HCT116 (cell line): ENCODE measurements around the gene LPAR3. TPM values are rescaled to one million over a fixed set of nuclear protein-coding genes. Genes with fewer than 3 reads are reported as not detected.

Experiments
- ATAC-seq: fragments of 200-7000 bp; cut with Tn5 transposase; 2 replicates; pipeline ENCODE4 v1.9.1; 2020; ENCODE audit warnings: mild to moderate bottlenecking, moderate library complexity
- BruUV-seq: library from RNA; stranded (reverse); fragments of 400-500 nt; replicated peaks from 2 replicates; lab custom pipeline; 2021; lab: Mats Ljungman, UMichigan
- CTCF ChIA-PET: fragments of 300-600 bp; sonication (Branson Sonifier 250); formaldehyde crosslinking; loops from one replicate; lab custom pipeline; 2021; ENCODE audit warnings: antibody characterized with exemption; lab: Charles Lee
- POLR2A ChIA-PET: fragments of 300-600, 350-600 bp; sonication (Branson Sonifier 250); formaldehyde crosslinking; loops from one replicate; lab custom pipeline; 2021; ENCODE audit warnings: antibody characterized with exemption; lab: Charles Lee
- RAD21 ChIA-PET, 2 experiments: fragments of 300-600 bp; sonication (Branson Sonifier 250); formaldehyde crosslinking; loops; one replicate each; lab custom pipeline; 2023; ENCODE audit warnings: low total read pairs in 2 of 2; ENCODE audit not compliant: uncharacterized antibody in 2 of 2, unreplicated experiment in 2 of 2, low non-redundant PET in 1 of 2; lab: Charles Lee
- DNase-seq: peaks from one replicate; pipeline ENCODE4 v3.0.0-alpha.2; 2010; ENCODE audit warnings: low read depth, low spot score
- H2AFZ ChIP-seq: fragments of 200-600 bp; shearing (Covaris generic), sonication (generic); 2 replicates; pipeline ENCODE4 v1.6.1; 2017; ENCODE audit warnings: low read depth, mixed run types, mixed read lengths, antibody characterized with exemption, low read length; ENCODE audit not compliant: poor library complexity, severe bottlenecking
- H3K27ac ChIP-seq: 2 replicates; pipeline ENCODE4 v1.5.1; 2012; ENCODE audit warnings: low read depth, low read length
- H3K27me3 ChIP-seq: fragments of 200-600 bp; sonication (generic); 2 replicates; pipeline ENCODE4 v1.6.1; 2016; ENCODE audit warnings: mixed run types, low read length, mixed read lengths; ENCODE audit not compliant: insufficient read depth
- H3K36me3 ChIP-seq, 2 experiments: fragments of 200-500 bp in 1 of 2; fragments of 200-600 bp in 1 of 2; sonication (Bioruptor generic) in 1 of 2; sonication (generic) in 1 of 2; 2 replicates each; pipeline versions ENCODE4 v1.5.1 to v1.6.1; 2014 to 2016; ENCODE audit warnings: low read length in 2 of 2, inconsistent platforms in 1 of 2, mixed read lengths in 1 of 2, mixed run types in 1 of 2; ENCODE audit not compliant: insufficient read depth in 2 of 2, control insufficient read depth in 1 of 2
- H3K4me1 ChIP-seq, 2 experiments: fragments of 200-600 bp in 1 of 2; sonication (generic) in 1 of 2; 2 replicates each; pipeline versions ENCODE4 v1.5.1 to v1.6.1; 2012 to 2017; ENCODE audit warnings: low read length in 2 of 2, inconsistent platforms in 1 of 2, mild to moderate bottlenecking in 1 of 2, mixed read lengths in 1 of 2, mixed run types in 1 of 2, moderate library complexity in 1 of 2; ENCODE audit not compliant: insufficient read depth in 2 of 2, control insufficient read depth in 1 of 2
- H3K4me2 ChIP-seq: fragments of 200-600 bp; sonication (generic); 2 replicates; pipeline ENCODE4 v1.6.1; 2017; ENCODE audit warnings: mixed run types, low read length, mixed read lengths
- H3K4me3 ChIP-seq, 2 experiments: fragments of 200-600 bp in 1 of 2; sonication (generic) in 1 of 2; replicated peaks in 1 of 2; 2 replicates each; pipeline ENCODE4 v1.5.1; 2011 to 2016; ENCODE audit warnings: low read length in 2 of 2, control low read depth in 1 of 2, low read depth in 1 of 2, mild to moderate bottlenecking in 1 of 2, mixed read lengths in 1 of 2, mixed run types in 1 of 2
- H3K79me2 ChIP-seq: fragments of 200-600 bp; sonication (generic); 2 replicates; pipeline ENCODE4 v1.6.1; 2017; ENCODE audit warnings: mild to moderate bottlenecking, mixed run types, low read length, moderate library complexity, mixed read lengths; ENCODE audit not compliant: insufficient read depth
- H3K9ac ChIP-seq: fragments of 200-600 bp; sonication (generic); 2 replicates; pipeline ENCODE4 v1.6.1; 2016; ENCODE audit warnings: low read length, mixed read lengths
- H3K9me2 ChIP-seq: fragments of 200-600 bp; sonication (generic), shearing (Covaris generic); 2 replicates; pipeline ENCODE4 v1.6.1; 2017; ENCODE audit warnings: mixed run types, mild to moderate bottlenecking, moderate library complexity; ENCODE audit not compliant: insufficient read depth
- H3K9me3 ChIP-seq, 2 experiments: fragments of 200-500 bp in 1 of 2; fragments of 200-600 bp in 1 of 2; sonication (Bioruptor generic) in 1 of 2; sonication (generic) in 1 of 2; 2 replicates each; pipeline ENCODE4 v1.6.1; 2014 to 2017; ENCODE audit warnings: low read length in 2 of 2, mixed read lengths in 2 of 2, inconsistent platforms in 1 of 2, low read depth in 1 of 2, mild to moderate bottlenecking in 1 of 2, mixed run types in 1 of 2, moderate library complexity in 1 of 2; ENCODE audit not compliant: control insufficient read depth in 1 of 2, insufficient read depth in 1 of 2
- H4K20me1 ChIP-seq: fragments of 200-600 bp; sonication (generic), shearing (Covaris generic); 2 replicates; pipeline ENCODE4 v1.6.1; 2017; ENCODE audit warnings: mixed run types, mild to moderate bottlenecking, moderate library complexity; ENCODE audit not compliant: insufficient read depth
- CBX3 ChIP-seq: IDR thresholded peaks from 2 replicates; pipeline ENCODE4 v1.6.1; 2012; ENCODE audit warnings: low read depth
- CEBPB ChIP-seq: IDR thresholded peaks from 2 replicates; pipeline ENCODE4 v1.6.1; 2012; ENCODE audit warnings: low read depth
- EGR1 ChIP-seq: IDR thresholded peaks from 2 replicates; pipeline ENCODE4 v1.6.1; 2012; ENCODE audit warnings: low read depth
- FOSL1 ChIP-seq: IDR thresholded peaks from 2 replicates; pipeline ENCODE4 v1.6.1; 2012; ENCODE audit warnings: low read depth
- JUND ChIP-seq: IDR thresholded peaks from 2 replicates; pipeline ENCODE4 v1.6.1; 2012
- POLR2AphosphoS5 ChIP-seq: IDR thresholded peaks from 2 replicates; pipeline ENCODE4 v1.6.1; 2011; ENCODE audit warnings: mild to moderate bottlenecking, low read depth, low read length, moderate library complexity
- RAD21 ChIP-seq: IDR thresholded peaks from 2 replicates; pipeline ENCODE4 v1.6.1; 2012; ENCODE audit warnings: low read depth, mild to moderate bottlenecking
- SIN3A ChIP-seq: IDR thresholded peaks from 2 replicates; pipeline ENCODE4 v1.6.1; 2012; ENCODE audit warnings: low read depth
- SP1 ChIP-seq: IDR thresholded peaks from 2 replicates; pipeline ENCODE4 v1.6.1; 2012; ENCODE audit warnings: low read depth
- YY1 ChIP-seq: IDR thresholded peaks from 2 replicates; pipeline ENCODE4 v1.6.1; 2011; ENCODE audit warnings: low read length, low read depth, moderate library complexity, mild to moderate bottlenecking; ENCODE audit not compliant: insufficient replicate concordance; ENCODE audit errors: extremely low read depth
- ZFX ChIP-seq: fragments of 450-650 bp; IDR thresholded peaks from 2 replicates; pipeline ENCODE4 v1.6.1; 2017
- ZNF274 ChIP-seq: fragments of 200-500 bp; sonication (Bioruptor generic); IDR thresholded peaks from 2 replicates; pipeline ENCODE4 v1.6.1; 2014; ENCODE audit warnings: mild to moderate bottlenecking, low read depth, low read length, inconsistent platforms
- intact Hi-C: fragments of 100-400 bp; cut with micrococcal nuclease; formaldehyde crosslinking; loops from 2 replicates; pipeline ENCODE4 v1.10.0; 2022
- total RNA-seq: library from RNA; stranded (reverse); gene quantifications from one replicate; pipeline ENCODE4 v1.2.1, GENCODE V29; 2021; ENCODE audit not compliant: unreplicated experiment
- TF ChIP-seq, protein P1 (sequence below): IDR thresholded peaks from 2 replicates; pipeline ENCODE4 v1.6.1; 2012
- TF ChIP-seq, protein P2 (sequence below): IDR thresholded peaks from 2 replicates; pipeline ENCODE4 v1.6.1; 2012; ENCODE audit warnings: low read depth
- TF ChIP-seq, protein P3 (sequence below): IDR thresholded peaks from 2 replicates; pipeline ENCODE4 v1.6.1; 2011; ENCODE audit warnings: mild to moderate bottlenecking, low read length, moderate library complexity; ENCODE audit not compliant: insufficient replicate concordance; ENCODE audit errors: extremely low read depth

The LPAR3 gene
- total RNA-seq, 1 experiment from 2014 or later, result 27.2 TPM

DNA sequence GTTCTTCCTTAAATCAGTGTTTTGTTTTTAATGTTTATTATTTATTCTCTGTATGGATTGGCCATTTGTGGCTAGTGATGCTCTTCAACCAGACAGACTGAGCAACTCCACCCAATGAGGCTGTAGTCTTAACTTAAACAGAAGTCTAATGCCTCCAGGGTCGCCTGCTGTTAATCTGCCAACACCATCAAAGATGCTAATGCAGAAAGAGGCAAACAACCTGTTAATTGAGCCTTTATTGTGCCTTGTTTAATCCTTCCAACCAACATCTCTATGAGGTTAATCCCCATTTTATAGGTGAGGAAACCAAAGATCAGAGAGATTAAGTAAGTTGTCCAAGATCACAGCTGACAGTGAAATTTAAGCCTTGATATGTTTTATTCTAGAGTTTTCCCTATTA, 123.4 kb downstream of the LPAR3 start (continued):
- no peak for TF ChIP-seq YY1

DNA sequence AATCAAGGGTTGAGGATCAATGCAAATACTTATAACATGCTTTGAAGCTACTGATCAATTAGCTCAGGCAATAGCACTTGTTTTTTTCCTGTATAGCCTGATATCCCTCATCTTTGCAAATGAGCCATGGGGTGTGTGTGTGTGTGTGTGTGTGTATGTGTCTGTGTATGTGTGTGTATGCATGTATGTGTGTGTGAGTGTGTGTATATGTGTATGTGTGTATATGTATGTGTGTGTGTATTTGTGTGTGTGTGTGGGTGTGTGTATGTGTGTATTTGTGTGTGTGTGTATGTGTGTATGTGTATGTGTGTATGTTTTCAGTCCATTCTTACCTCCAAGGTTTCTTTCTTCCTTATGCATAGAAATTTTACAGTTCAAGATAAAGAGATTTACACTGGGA, 124.4 kb downstream of the LPAR3 start:
- Histone ChIP-seq H3K27ac (no peak overlapping the region), H3K79me2 (no peaks in the 10 kb centered on the region), H3K9me2 (no peaks in the 10 kb centered on the region; the same call in 1 of the 2 replicates), H2AFZ (no peak overlapping the region), H3K4me3 (no peak overlapping the region), H3K27me3 (no peaks in the 10 kb centered on the region), H3K4me1 (no peaks in the 10 kb centered on the region), H4K20me1 (no peaks in the 10 kb centered on the region), H3K9me3 (no peaks in the 10 kb centered on the region), H3K9ac (no peak overlapping the region), H3K4me2 (no peak overlapping the region), H3K36me3 (no peaks in the 10 kb centered on the region)
- BruUV-seq, result no TSS peak
- ATAC-seq (no peak), DNase-seq (no peak)
- ChIA-PET POLR2A (no interaction called here), CTCF (interaction anchor here (3.8 kb wide), 1 partner anchor 14 kb away, joined by 10 read pairs; no protein-coding TSS in a partner anchor), RAD21 (no interaction called here)
- no peak for TF ChIP-seq SIN3A
- TF ChIP-seq, protein P1, sequence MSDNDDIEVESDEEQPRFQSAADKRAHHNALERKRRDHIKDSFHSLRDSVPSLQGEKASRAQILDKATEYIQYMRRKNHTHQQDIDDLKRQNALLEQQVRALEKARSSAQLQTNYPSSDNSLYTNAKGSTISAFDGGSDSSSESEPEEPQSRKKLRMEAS, result no peak
- no peak for TF ChIP-seq SP1
- TF ChIP-seq CBX3, result no peak
- no peak for TF ChIP-seq ZFX
- no peak for TF ChIP-seq RAD21
- TF ChIP-seq JUND, result no peak
- no peak for TF ChIP-seq POLR2AphosphoS5
- TF ChIP-seq FOSL1, result no peak
- TF ChIP-seq, protein P2, sequence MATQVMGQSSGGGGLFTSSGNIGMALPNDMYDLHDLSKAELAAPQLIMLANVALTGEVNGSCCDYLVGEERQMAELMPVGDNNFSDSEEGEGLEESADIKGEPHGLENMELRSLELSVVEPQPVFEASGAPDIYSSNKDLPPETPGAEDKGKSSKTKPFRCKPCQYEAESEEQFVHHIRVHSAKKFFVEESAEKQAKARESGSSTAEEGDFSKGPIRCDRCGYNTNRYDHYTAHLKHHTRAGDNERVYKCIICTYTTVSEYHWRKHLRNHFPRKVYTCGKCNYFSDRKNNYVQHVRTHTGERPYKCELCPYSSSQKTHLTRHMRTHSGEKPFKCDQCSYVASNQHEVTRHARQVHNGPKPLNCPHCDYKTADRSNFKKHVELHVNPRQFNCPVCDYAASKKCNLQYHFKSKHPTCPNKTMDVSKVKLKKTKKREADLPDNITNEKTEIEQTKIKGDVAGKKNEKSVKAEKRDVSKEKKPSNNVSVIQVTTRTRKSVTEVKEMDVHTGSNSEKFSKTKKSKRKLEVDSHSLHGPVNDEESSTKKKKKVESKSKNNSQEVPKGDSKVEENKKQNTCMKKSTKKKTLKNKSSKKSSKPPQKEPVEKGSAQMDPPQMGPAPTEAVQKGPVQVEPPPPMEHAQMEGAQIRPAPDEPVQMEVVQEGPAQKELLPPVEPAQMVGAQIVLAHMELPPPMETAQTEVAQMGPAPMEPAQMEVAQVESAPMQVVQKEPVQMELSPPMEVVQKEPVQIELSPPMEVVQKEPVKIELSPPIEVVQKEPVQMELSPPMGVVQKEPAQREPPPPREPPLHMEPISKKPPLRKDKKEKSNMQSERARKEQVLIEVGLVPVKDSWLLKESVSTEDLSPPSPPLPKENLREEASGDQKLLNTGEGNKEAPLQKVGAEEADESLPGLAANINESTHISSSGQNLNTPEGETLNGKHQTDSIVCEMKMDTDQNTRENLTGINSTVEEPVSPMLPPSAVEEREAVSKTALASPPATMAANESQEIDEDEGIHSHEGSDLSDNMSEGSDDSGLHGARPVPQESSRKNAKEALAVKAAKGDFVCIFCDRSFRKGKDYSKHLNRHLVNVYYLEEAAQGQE, result no peak
- no peak for TF ChIP-seq CEBPB
- TF ChIP-seq, protein P3, sequence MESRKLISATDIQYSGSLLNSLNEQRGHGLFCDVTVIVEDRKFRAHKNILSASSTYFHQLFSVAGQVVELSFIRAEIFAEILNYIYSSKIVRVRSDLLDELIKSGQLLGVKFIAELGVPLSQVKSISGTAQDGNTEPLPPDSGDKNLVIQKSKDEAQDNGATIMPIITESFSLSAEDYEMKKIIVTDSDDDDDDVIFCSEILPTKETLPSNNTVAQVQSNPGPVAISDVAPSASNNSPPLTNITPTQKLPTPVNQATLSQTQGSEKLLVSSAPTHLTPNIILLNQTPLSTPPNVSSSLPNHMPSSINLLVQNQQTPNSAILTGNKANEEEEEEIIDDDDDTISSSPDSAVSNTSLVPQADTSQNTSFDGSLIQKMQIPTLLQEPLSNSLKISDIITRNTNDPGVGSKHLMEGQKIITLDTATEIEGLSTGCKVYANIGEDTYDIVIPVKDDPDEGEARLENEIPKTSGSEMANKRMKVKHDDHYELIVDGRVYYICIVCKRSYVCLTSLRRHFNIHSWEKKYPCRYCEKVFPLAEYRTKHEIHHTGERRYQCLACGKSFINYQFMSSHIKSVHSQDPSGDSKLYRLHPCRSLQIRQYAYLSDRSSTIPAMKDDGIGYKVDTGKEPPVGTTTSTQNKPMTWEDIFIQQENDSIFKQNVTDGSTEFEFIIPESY, result no peak
- TF ChIP-seq YY1, result no peak
- no peak for TF ChIP-seq EGR1
- TF ChIP-seq ZNF274, result no peak
- intact Hi-C loops, result no loop called here
